H9 (cell line): ENCODE data around the gene LRRN4CL. TPM values are rescaled to one million over a fixed set of nuclear protein-coding genes. Genes with fewer than 3 reads are reported as not detected.

ENCODE experiments used
- DNase-seq: peaks from one replicate; pipeline ENCODE4 v3.0.0-alpha.2; 2017
- H2AFZ ChIP-seq: one replicate; pipeline ENCODE4 v1.6.1; 2013; ENCODE audit warnings: mild to moderate bottlenecking, low read length, control low read depth, moderate library complexity
- H2AK5ac ChIP-seq: 2 replicates; pipeline ENCODE4 v1.6.1; 2013; ENCODE audit warnings: low read length, control low read depth, mixed read lengths; ENCODE audit not compliant: insufficient read length
- H2BK120ac ChIP-seq: one replicate; pipeline ENCODE4 v1.6.1; 2013; ENCODE audit warnings: low read depth, mild to moderate bottlenecking, low read length, control low read depth, inconsistent platforms; ENCODE audit not compliant: poor library complexity, severe bottlenecking
- H2BK12ac ChIP-seq: 2 replicates; pipeline ENCODE4 v1.6.1; 2013; ENCODE audit warnings: low read length, control low read depth, mixed read lengths, low read depth; ENCODE audit not compliant: insufficient read length
- H2BK15ac ChIP-seq: 2 replicates; pipeline ENCODE4 v1.6.1; 2013; ENCODE audit warnings: low read depth, low read length, control low read depth
- H2BK20ac ChIP-seq: one replicate; pipeline ENCODE4 v1.6.1; 2013; ENCODE audit warnings: low read depth, mild to moderate bottlenecking, low read length, control low read depth, inconsistent platforms; ENCODE audit not compliant: poor library complexity, severe bottlenecking
- H2BK5ac ChIP-seq: 2 replicates; pipeline ENCODE4 v1.6.1; 2013; ENCODE audit warnings: low read length, control low read depth, mixed read lengths; ENCODE audit not compliant: insufficient read length
- H3K14ac ChIP-seq: 2 replicates; pipeline ENCODE4 v1.6.1; 2013; ENCODE audit warnings: low read length, control low read depth; ENCODE audit not compliant: insufficient read depth
- H3K18ac ChIP-seq: 2 replicates; pipeline ENCODE4 v1.6.1; 2013; ENCODE audit warnings: low read depth, mild to moderate bottlenecking, mixed read lengths, low read length, control low read depth; ENCODE audit not compliant: insufficient read length
- H3K23ac ChIP-seq: 2 replicates; pipeline ENCODE4 v1.6.1; 2013; ENCODE audit warnings: low read length, control low read depth, mixed read lengths, low read depth; ENCODE audit not compliant: insufficient read length
- H3K23me2 ChIP-seq: 2 replicates; pipeline ENCODE4 v1.6.1; 2013; ENCODE audit warnings: low read depth, mild to moderate bottlenecking, mixed read lengths, low read length, control low read depth; ENCODE audit not compliant: insufficient read length, poor library complexity, severe bottlenecking
- H3K27ac ChIP-seq: 2 replicates; pipeline ENCODE4 v1.5.1; 2013; ENCODE audit warnings: low read length, control low read depth, mixed read lengths, low read depth; ENCODE audit not compliant: insufficient read length
- H3K27me3 ChIP-seq: 2 replicates; pipeline ENCODE4 v1.6.1; 2013; ENCODE audit warnings: low read length, control low read depth, inconsistent platforms; ENCODE audit not compliant: insufficient read depth
- H3K4ac ChIP-seq: 2 replicates; pipeline ENCODE4 v1.6.1; 2013; ENCODE audit warnings: low read depth, mild to moderate bottlenecking, control low read depth, inconsistent platforms, low read length, moderate library complexity
- H3K4me1 ChIP-seq: 2 replicates; pipeline ENCODE4 v1.6.1; 2013; ENCODE audit warnings: low read length, control low read depth, inconsistent platforms; ENCODE audit not compliant: insufficient read depth
- H3K4me2 ChIP-seq: 2 replicates; pipeline ENCODE4 v1.6.1; 2013; ENCODE audit warnings: low read length, control low read depth, mixed read lengths; ENCODE audit not compliant: insufficient read length, insufficient read depth
- H3K56ac ChIP-seq: 2 replicates; pipeline ENCODE4 v1.6.1; 2013; ENCODE audit warnings: low read depth, mild to moderate bottlenecking, mixed read lengths, low read length, control low read depth; ENCODE audit not compliant: insufficient read length
- H3K79me1 ChIP-seq: 2 replicates; pipeline ENCODE4 v1.6.1; 2013; ENCODE audit warnings: low read depth, mild to moderate bottlenecking, moderate library complexity, low read length, control low read depth, inconsistent platforms; ENCODE audit not compliant: insufficient read depth, poor library complexity, severe bottlenecking
- H3K79me2 ChIP-seq: 2 replicates; pipeline ENCODE4 v1.6.1; 2013; ENCODE audit warnings: low read length, control low read depth, inconsistent platforms; ENCODE audit not compliant: insufficient read depth
- H3K9ac ChIP-seq: 2 replicates; pipeline ENCODE4 v1.6.1; 2013; ENCODE audit warnings: low read length, control low read depth, mixed read lengths; ENCODE audit not compliant: insufficient read length; ENCODE audit errors: extremely low read depth
- H3K9me3 ChIP-seq: one replicate; pipeline ENCODE4 v1.6.1; 2013; ENCODE audit warnings: low read depth, low read length, inconsistent platforms; ENCODE audit not compliant: control insufficient read depth
- H3T11ph ChIP-seq: one replicate; pipeline ENCODE4 v1.6.1; 2013; ENCODE audit warnings: mild to moderate bottlenecking, low read length, control low read depth, inconsistent platforms
- H4K20me1 ChIP-seq: one replicate; pipeline ENCODE4 v1.6.1; 2013; ENCODE audit not compliant: control insufficient read depth, insufficient read length, insufficient read depth
- H4K5ac ChIP-seq: 2 replicates; pipeline ENCODE4 v1.6.1; 2013; ENCODE audit warnings: low read depth, mild to moderate bottlenecking, mixed read lengths, low read length, control low read depth; ENCODE audit not compliant: insufficient read length
- H4K8ac ChIP-seq: replicated peaks from 2 replicates; pipeline ENCODE4 v1.6.1; 2013; ENCODE audit warnings: low read length, control low read depth, mixed read lengths, low read depth; ENCODE audit not compliant: insufficient read length
- H4K91ac ChIP-seq: 2 replicates; pipeline ENCODE4 v1.6.1; 2013; ENCODE audit warnings: low read depth, mild to moderate bottlenecking, moderate library complexity, mixed read lengths, low read length, control low read depth; ENCODE audit not compliant: insufficient read length
- H3K27ac Mint-ChIP-seq, 3 experiments: 2 replicates in 2 of 3; 3 replicates in 1 of 3; pipeline ENCODE4 v1.8.0; 2020 to 2021; ENCODE audit warnings: mixed read lengths in 3 of 3, mild to moderate bottlenecking in 1 of 3, moderate library complexity in 1 of 3
- H3K27me3 Mint-ChIP-seq: 2 replicates; pipeline ENCODE4 v1.8.0; 2021; ENCODE audit warnings: low read depth, mild to moderate bottlenecking, moderate library complexity, mixed read lengths
- H3K36me3 Mint-ChIP-seq, 3 experiments: 2 replicates in 2 of 3; 3 replicates in 1 of 3; pipeline ENCODE4 v1.8.0; 2020 to 2021; ENCODE audit warnings: low read depth in 3 of 3, mixed read lengths in 3 of 3; ENCODE audit not compliant: insufficient read depth in 1 of 3
- H3K4me1 Mint-ChIP-seq, 2 experiments: 2 replicates each; pipeline ENCODE4 v1.8.0; 2020; ENCODE audit warnings: mixed read lengths in 2 of 2
- H3K4me3 Mint-ChIP-seq, 2 experiments: 2 replicates in 1 of 2; 3 replicates in 1 of 2; pipeline ENCODE4 v1.8.0; 2020 to 2021; ENCODE audit warnings: mild to moderate bottlenecking in 2 of 2, mixed read lengths in 2 of 2, moderate library complexity in 1 of 2
- H3K9me3 Mint-ChIP-seq, 2 experiments: 2 replicates in 1 of 2; 3 replicates in 1 of 2; pipeline ENCODE4 v1.8.0; 2020; ENCODE audit warnings: mild to moderate bottlenecking in 2 of 2, mixed read lengths in 2 of 2, moderate library complexity in 1 of 2
- WGBS: extraction: QIAGEN DNeasy Blood & Tissue Kit; methylation state at CpG from one replicate; pipeline ENCODE4 v1.1.7; 2013; ENCODE audit warnings: missing lambda C conversion rate, low lambda C conversion rate, mixed read lengths; ENCODE audit not compliant: insufficient read length; ENCODE audit errors: extremely low coverage; 5-methylcytosine and 5-hydroxymethylcytosine counted together
- total RNA-seq: library from RNA; stranded (reverse); gene quantifications from 2 replicates; pipeline ENCODE4 v1.2.1, GENCODE V29; 2021
- TF ChIP-seq, protein P1 (sequence below): fragments of 200-600 bp; sonication (generic); conservative IDR thresholded peaks from 3 replicates; pipeline ENCODE4 v1.8.0; 2021; ENCODE audit warnings: antibody characterized with exemption, mild to moderate bottlenecking

The LRRN4CL gene
- total RNA-seq, 1 experiment from 2014 or later: 0.59 TPM

- no peak overlapping the region for H4K91ac ChIP-seq
- no peak overlapping the region for H3K27ac ChIP-seq
- peaks cover 16 to 20% of the 10 kb centered on the region in 2 experiments for H3K4me1 Mint-ChIP-seq
- H3K27me3 Mint-ChIP-seq: no peaks in the 10 kb centered on the region; the same call in 1 of the 2 replicates
- H3K27me3 ChIP-seq: no peaks in the 10 kb centered on the region
- TF ChIP-seq, protein P1, sequence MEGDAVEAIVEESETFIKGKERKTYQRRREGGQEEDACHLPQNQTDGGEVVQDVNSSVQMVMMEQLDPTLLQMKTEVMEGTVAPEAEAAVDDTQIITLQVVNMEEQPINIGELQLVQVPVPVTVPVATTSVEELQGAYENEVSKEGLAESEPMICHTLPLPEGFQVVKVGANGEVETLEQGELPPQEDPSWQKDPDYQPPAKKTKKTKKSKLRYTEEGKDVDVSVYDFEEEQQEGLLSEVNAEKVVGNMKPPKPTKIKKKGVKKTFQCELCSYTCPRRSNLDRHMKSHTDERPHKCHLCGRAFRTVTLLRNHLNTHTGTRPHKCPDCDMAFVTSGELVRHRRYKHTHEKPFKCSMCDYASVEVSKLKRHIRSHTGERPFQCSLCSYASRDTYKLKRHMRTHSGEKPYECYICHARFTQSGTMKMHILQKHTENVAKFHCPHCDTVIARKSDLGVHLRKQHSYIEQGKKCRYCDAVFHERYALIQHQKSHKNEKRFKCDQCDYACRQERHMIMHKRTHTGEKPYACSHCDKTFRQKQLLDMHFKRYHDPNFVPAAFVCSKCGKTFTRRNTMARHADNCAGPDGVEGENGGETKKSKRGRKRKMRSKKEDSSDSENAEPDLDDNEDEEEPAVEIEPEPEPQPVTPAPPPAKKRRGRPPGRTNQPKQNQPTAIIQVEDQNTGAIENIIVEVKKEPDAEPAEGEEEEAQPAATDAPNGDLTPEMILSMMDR: no peak
- no peak overlapping the region for H2AK5ac ChIP-seq
- H4K5ac ChIP-seq: no peak overlapping the region
- H2BK12ac ChIP-seq: no peak overlapping the region
- H3K79me2 ChIP-seq: peaks cover 3% of the 10 kb centered on the region; the same call in 1 of the 2 replicates
- H3K9me3 Mint-ChIP-seq: no peaks in the 10 kb centered on the region; a peak in 1 of 5 replicates
- WGBS: no CpG with 5 or more reads among the region's 36 CpGs
- peaks cover 29 to 57% (median 29%) of the 10 kb centered on the region in 3 experiments for H3K36me3 Mint-ChIP-seq
- H2AFZ ChIP-seq: no peak overlapping the region
- peak overlapping the region; percentile 51 for H3K18ac ChIP-seq
- peak; percentile 74 for DNase-seq
- H3K4me1 ChIP-seq: peaks cover 2% of the 10 kb centered on the region; the same call in 1 of the 2 replicates
- H2BK5ac ChIP-seq: no peak overlapping the region
- H3T11ph ChIP-seq: no peak overlapping the region
- peak overlapping the region; percentile 74 for H3K14ac ChIP-seq
- no peaks in the 10 kb centered on the region for H4K20me1 ChIP-seq
- no peak overlapping the region for H2BK120ac ChIP-seq
- peak overlapping the region; percentile 69 for H3K4me2 ChIP-seq
- H3K9me3 ChIP-seq: no peaks in the 10 kb centered on the region
- no peak overlapping the region for H3K56ac ChIP-seq
- H3K9ac ChIP-seq: peak overlapping the region; percentile 72
- H3K79me1 ChIP-seq: no peaks in the 10 kb centered on the region
- no peak overlapping the region for H2BK15ac ChIP-seq
- no peak overlapping the region for H2BK20ac ChIP-seq
- peak overlapping the region; percentile 94 to 99 for H3K4me3 Mint-ChIP-seq
- H3K23ac ChIP-seq: no peak overlapping the region
- H3K27ac Mint-ChIP-seq: peak overlapping the region; percentile 89 to 97 (median 96)
- no peak overlapping the region for H4K8ac ChIP-seq
- no peak overlapping the region for H3K4ac ChIP-seq
- H3K23me2 ChIP-seq: peaks cover 14% of the 10 kb centered on the region
Measured at GRCh38 chr11:62664405-62665074, 24.8 kb downstream of the LRRN4CL start.
